RWPE1 (cell line): ENCODE measurements around the gene SDS.
A peak's percentile ranks its signal among the peaks of the same experiment; 100 is the strongest.

Experiments
- CTCF ChIA-PET: fragments of 350-600 bp; sonication (Branson Sonifier 250); formaldehyde crosslinking; extraction: SDS; loops from one replicate; lab custom pipeline; 2021; lab: Yijun Ruan, JAX
- POLR2A ChIA-PET: fragments of 400-600 bp; formaldehyde crosslinking; extraction: SDS; loops from one replicate; lab custom pipeline; 2020; ENCODE audit warnings: antibody characterized with exemption; ENCODE audit not compliant: low non-redundant PET; lab: Yijun Ruan, JAX
- DNase-seq: peaks from one replicate; pipeline ENCODE4 v3.0.0; 2012; ENCODE audit warnings: low spot score
- H3K27ac ChIP-seq: fragments of 450-650 bp; 2 replicates; pipeline ENCODE4 v1.5.1; 2017
- CTCF ChIP-seq: fragments of 450-650 bp; conservative IDR thresholded peaks from 2 replicates; pipeline ENCODE4 v1.5.1; 2017; ENCODE audit warnings: low read depth, mild to moderate bottlenecking

SDS gene

GRCh38 chr12:113422030-113422885 lies 18.6 kb upstream of the SDS start, which contains the start of gene SDSL:
TSS of gene SDSL (plus strand) at chr12:113422380. CDS start at chr12:113427983, 5,603 bp downstream.
- peak; percentile 91 for DNase-seq
- ChIA-PET POLR2A (interaction anchor here (0.6 to 0.7 kb wide), 2 partner anchors 17 to 34 kb away, joined by 4 to 8 read pairs; no protein-coding TSS in a partner anchor), CTCF (interaction anchor here (0.6 to 0.7 kb wide), 3 partner anchors 40 to 1279 kb away, joined by 3 read pairs; no protein-coding TSS in a partner anchor)
- no peak for TF ChIP-seq CTCF
- H3K27ac ChIP-seq: peak within 1 kb of the TSS; percentile 83

- ChIA-PET POLR2A (no interaction called here), CTCF (interaction anchor here (0.7 kb wide), 1 partner anchor 1281 kb away, joined by 3 read pairs; no protein-coding TSS in a partner anchor)
- no peak for DNase-seq
- H3K27ac ChIP-seq: peak overlapping the region; percentile 83; the same call in 1 of the 2 replicates
- no peak for TF ChIP-seq CTCF
Observed at GRCh38 chr12:113420996-113421595, 17.4 kb upstream of the SDS start.

- TF ChIP-seq CTCF: no peak
- H3K27ac ChIP-seq: no peak overlapping the region
- POLR2A ChIA-PET: no interaction called here
- CTCF ChIA-PET: interaction anchor here (0.8 kb wide), 1 partner anchor 108 kb away, joined by 3 read pairs; no protein-coding TSS in a partner anchor
- no peak for DNase-seq
Observed at GRCh38 chr12:113418213-113418879, 14.7 kb upstream of the SDS start.

GRCh38 chr12:113416091-113416754 lies 12.5 kb upstream of the SDS start:
- H3K27ac ChIP-seq: no peak overlapping the region
- TF ChIP-seq CTCF: no peak
- ChIA-PET POLR2A (no interaction called here), CTCF (no interaction called here)
- DNase-seq: no peak

GRCh38 chr12:113414519-113415038 lies 10.9 kb upstream of the SDS start:
- no peak for DNase-seq
- POLR2A ChIA-PET: no interaction called here
- H3K27ac ChIP-seq: no peak overlapping the region
- TF ChIP-seq CTCF: no peak
- CTCF ChIA-PET: interaction anchor here (0.5 to 0.7 kb wide), 2 partner anchors 11 to 12 kb away, joined by 3 to 4 read pairs; no protein-coding TSS in a partner anchor
